HepG2 (cell line): ENCODE data around the gene TMCC1. TPM values are rescaled to one million over a fixed set of nuclear protein-coding genes. Genes with fewer than 3 reads are reported as not detected.

Experiments used
- CCAR2 ChIP-seq: fragments of 200-400 bp; formaldehyde crosslinking; optimal IDR thresholded peaks from 2 replicates; pipeline ENCODE3; 2018; ENCODE audit warnings: low read depth, mild to moderate bottlenecking, low read length, moderate library complexity
- CENPX ChIP-seq: sonication (generic); formaldehyde crosslinking; IDR thresholded peaks from 2 replicates; pipeline ENCODE4 v1.9.0; 2021; ENCODE audit warnings: mild to moderate bottlenecking, missing genetic modification reagents, moderate library complexity
- MAFG ChIP-seq: sonication (generic); formaldehyde crosslinking; IDR thresholded peaks from 2 replicates; pipeline ENCODE4 v1.5.1; 2020; ENCODE audit warnings: mild to moderate bottlenecking, missing genetic modification reagents
- NFATC3 ChIP-seq: sonication (generic); formaldehyde crosslinking; IDR thresholded peaks from 2 replicates; pipeline ENCODE4 v1.5.1; 2020; ENCODE audit warnings: mild to moderate bottlenecking, missing genetic modification reagents
- NFYC ChIP-seq: IDR thresholded peaks from 2 replicates; pipeline ENCODE4 v1.6.1; 2016; ENCODE audit warnings: missing genetic modification reagents, missing compliant biosample characterization
- PITX1 ChIP-seq: sonication (generic); formaldehyde crosslinking; IDR thresholded peaks from 2 replicates; pipeline ENCODE4 v1.5.1; 2020; ENCODE audit warnings: mild to moderate bottlenecking, missing genetic modification reagents
- SAFB2 ChIP-seq: sonication (generic); formaldehyde crosslinking; IDR thresholded peaks from 2 replicates; pipeline ENCODE4 v1.5.1; 2020; ENCODE audit warnings: missing genetic modification reagents, low read depth, mild to moderate bottlenecking, borderline replicate concordance
- SETDB1 ChIP-seq: sonication (generic); formaldehyde crosslinking; IDR thresholded peaks from 2 replicates; pipeline ENCODE4 v1.5.1; 2020; ENCODE audit warnings: missing genetic modification reagents, mild to moderate bottlenecking, borderline replicate concordance
- SMAD9 ChIP-seq: sonication (generic); formaldehyde crosslinking; IDR thresholded peaks from 2 replicates; pipeline ENCODE4 v1.5.1; 2020; ENCODE audit warnings: mild to moderate bottlenecking, missing genetic modification reagents
- SNRNP70 ChIP-seq: fragments of 200-400 bp; formaldehyde crosslinking; IDR thresholded peaks from 2 replicates; pipeline ENCODE4 v1.6.1; 2017; ENCODE audit warnings: mild to moderate bottlenecking, low read depth, low read length, moderate library complexity
- SPEN ChIP-seq: sonication (generic); formaldehyde crosslinking; IDR thresholded peaks from 2 replicates; pipeline ENCODE4 v1.5.1; 2020; ENCODE audit warnings: low read depth, mild to moderate bottlenecking, missing genetic modification reagents
- ZNF839 ChIP-seq: sonication (generic); formaldehyde crosslinking; IDR thresholded peaks from 2 replicates; pipeline ENCODE4 v1.4.0; 2020; ENCODE audit warnings: missing genetic modification reagents, mild to moderate bottlenecking, borderline replicate concordance
- ZSCAN9 ChIP-seq: IDR thresholded peaks from 2 replicates; pipeline ENCODE4 v1.6.1; 2016; ENCODE audit warnings: borderline replicate concordance
- polyA plus RNA-seq, 8 experiments: library from polyadenylated mRNA; depleted of rRNA in 3 of 8; stranded (reverse) in 7 of 8; unstranded in 1 of 8; fragments of >200 nt; fragmentation: Illumina TruSeq in 4 of 8; extraction: Trizol in 4 of 8; gene quantifications; 2 replicates each; pipeline versions ENCODE4 v1.2.1 to v1.2.3, GENCODE V29; 2011 to 2016; ENCODE audit warnings: low read depth in 4 of 8, missing spikeins in 1 of 8, mixed read lengths in 1 of 8; ENCODE audit not compliant: insufficient read depth in 1 of 8
- total RNA-seq, 5 experiments: library from RNA; depleted of rRNA; stranded (reverse); fragments of >200 nt; fragmentation: Illumina TruSeq; extraction: Trizol; gene quantifications; 2 replicates each; pipeline ENCODE4 v1.2.3, GENCODE V29; 2016; ENCODE audit warnings: low read depth in 1 of 5
- TF ChIP-seq, protein P1 (sequence below): sonication (generic); formaldehyde crosslinking; IDR thresholded peaks from 2 replicates; pipeline ENCODE4 v1.4.0; 2020; ENCODE audit warnings: missing genetic modification reagents, borderline replicate concordance
- TF ChIP-seq, protein P2 (sequence below): sonication (generic); formaldehyde crosslinking; IDR thresholded peaks from 2 replicates; pipeline ENCODE4 v1.8.1; 2023; ENCODE audit warnings: mild to moderate bottlenecking, missing genetic modification reagents, borderline replicate concordance
- TF ChIP-seq, protein P3 (sequence below): sonication (generic); formaldehyde crosslinking; IDR thresholded peaks from 2 replicates; pipeline ENCODE4 v1.5.1; 2020; ENCODE audit warnings: missing genetic modification reagents, mild to moderate bottlenecking, borderline replicate concordance
- TF ChIP-seq, protein P4 (sequence below): sonication (generic); formaldehyde crosslinking; IDR thresholded peaks from 2 replicates; pipeline ENCODE4 v1.5.0; 2020; ENCODE audit warnings: missing genetic modification reagents
- TF ChIP-seq, protein P5 (sequence below), 2 experiments: IDR thresholded peaks; 2 replicates each; pipeline ENCODE4 v1.6.1; 2011 to 2012; ENCODE audit warnings: low read length in 2 of 2, borderline replicate concordance in 1 of 2, low read depth in 1 of 2, mild to moderate bottlenecking in 1 of 2, moderate library complexity in 1 of 2

The TMCC1 gene
- total and polyA plus RNA-seq, 2 of the 13 experiments (the other 11 are each of a cell fraction or from before 2014, with no cell fraction given) = 12.1 to 264 TPM

DNA sequence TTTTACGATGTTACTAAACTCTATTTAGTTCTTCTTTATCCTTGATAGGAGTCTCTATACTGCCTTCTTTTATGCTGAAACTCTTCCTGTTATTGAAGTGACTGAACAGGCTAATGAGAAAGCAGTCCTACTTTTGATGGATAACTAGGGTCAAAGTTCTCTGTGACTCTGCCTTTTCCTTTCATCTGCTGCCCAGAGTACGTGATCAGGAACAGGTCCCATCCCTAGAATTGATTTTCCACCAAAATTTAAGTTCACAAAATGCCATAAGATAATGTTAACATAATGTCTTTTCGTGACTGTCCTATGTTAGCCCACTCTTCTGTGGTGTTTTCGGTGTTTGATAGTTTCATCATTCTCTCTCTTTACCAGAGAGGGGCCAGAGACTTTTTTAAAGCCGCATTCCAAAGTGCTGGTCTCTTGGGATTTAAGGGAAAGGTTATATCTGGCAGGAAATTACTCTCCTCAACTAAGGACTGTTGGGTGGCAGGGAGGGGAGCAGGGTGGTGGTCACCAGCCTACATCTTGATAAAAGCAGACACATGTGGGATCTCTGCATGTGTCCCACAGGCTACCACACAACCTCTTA is 236.8 kb downstream of the TMCC1 start (continued):
- TF ChIP-seq, protein P1, sequence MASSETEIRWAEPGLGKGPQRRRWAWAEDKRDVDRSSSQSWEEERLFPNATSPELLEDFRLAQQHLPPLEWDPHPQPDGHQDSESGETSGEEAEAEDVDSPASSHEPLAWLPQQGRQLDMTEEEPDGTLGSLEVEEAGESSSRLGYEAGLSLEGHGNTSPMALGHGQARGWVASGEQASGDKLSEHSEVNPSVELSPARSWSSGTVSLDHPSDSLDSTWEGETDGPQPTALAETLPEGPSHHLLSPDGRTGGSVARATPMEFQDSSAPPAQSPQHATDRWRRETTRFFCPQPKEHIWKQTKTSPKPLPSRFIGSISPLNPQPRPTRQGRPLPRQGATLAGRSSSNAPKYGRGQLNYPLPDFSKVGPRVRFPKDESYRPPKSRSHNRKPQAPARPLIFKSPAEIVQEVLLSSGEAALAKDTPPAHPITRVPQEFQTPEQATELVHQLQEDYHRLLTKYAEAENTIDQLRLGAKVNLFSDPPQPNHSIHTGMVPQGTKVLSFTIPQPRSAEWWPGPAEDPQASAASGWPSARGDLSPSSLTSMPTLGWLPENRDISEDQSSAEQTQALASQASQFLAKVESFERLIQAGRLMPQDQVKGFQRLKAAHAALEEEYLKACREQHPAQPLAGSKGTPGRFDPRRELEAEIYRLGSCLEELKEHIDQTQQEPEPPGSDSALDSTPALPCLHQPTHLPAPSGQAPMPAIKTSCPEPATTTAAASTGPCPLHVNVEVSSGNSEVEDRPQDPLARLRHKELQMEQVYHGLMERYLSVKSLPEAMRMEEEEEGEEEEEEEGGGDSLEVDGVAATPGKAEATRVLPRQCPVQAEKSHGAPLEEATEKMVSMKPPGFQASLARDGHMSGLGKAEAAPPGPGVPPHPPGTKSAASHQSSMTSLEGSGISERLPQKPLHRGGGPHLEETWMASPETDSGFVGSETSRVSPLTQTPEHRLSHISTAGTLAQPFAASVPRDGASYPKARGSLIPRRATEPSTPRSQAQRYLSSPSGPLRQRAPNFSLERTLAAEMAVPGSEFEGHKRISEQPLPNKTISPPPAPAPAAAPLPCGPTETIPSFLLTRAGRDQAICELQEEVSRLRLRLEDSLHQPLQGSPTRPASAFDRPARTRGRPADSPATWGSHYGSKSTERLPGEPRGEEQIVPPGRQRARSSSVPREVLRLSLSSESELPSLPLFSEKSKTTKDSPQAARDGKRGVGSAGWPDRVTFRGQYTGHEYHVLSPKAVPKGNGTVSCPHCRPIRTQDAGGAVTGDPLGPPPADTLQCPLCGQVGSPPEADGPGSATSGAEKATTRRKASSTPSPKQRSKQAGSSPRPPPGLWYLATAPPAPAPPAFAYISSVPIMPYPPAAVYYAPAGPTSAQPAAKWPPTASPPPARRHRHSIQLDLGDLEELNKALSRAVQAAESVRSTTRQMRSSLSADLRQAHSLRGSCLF (CRISPR knock-in tag) = no peak
- no peak for TF ChIP-seq SNRNP70
- TF ChIP-seq NFYC (CRISPR knock-in tag) = no peak
- TF ChIP-seq, protein P2, sequence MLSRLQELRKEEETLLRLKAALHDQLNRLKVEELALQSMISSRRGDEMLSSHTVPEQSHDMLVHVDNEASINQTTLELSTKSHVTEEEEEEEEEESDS (CRISPR knock-in tag) = no peak
- TF ChIP-seq ZNF839 = no peak
- TF ChIP-seq, protein P3, sequence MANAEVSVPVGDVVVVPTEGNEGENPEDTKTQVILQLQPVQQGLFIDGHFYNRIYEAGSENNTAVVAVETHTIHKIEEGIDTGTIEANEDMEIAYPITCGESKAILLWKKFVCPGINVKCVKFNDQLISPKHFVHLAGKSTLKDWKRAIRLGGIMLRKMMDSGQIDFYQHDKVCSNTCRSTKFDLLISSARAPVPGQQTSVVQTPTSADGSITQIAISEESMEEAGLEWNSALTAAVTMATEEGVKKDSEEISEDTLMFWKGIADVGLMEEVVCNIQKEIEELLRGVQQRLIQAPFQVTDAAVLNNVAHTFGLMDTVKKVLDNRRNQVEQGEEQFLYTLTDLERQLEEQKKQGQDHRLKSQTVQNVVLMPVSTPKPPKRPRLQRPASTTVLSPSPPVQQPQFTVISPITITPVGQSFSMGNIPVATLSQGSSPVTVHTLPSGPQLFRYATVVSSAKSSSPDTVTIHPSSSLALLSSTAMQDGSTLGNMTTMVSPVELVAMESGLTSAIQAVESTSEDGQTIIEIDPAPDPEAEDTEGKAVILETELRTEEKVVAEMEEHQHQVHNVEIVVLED = no peak; the same call in 1 of the 2 replicates
- TF ChIP-seq, protein P4, sequence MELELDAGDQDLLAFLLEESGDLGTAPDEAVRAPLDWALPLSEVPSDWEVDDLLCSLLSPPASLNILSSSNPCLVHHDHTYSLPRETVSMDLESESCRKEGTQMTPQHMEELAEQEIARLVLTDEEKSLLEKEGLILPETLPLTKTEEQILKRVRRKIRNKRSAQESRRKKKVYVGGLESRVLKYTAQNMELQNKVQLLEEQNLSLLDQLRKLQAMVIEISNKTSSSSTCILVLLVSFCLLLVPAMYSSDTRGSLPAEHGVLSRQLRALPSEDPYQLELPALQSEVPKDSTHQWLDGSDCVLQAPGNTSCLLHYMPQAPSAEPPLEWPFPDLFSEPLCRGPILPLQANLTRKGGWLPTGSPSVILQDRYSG (CRISPR knock-in tag) = no peak
- TF ChIP-seq, protein P5, sequence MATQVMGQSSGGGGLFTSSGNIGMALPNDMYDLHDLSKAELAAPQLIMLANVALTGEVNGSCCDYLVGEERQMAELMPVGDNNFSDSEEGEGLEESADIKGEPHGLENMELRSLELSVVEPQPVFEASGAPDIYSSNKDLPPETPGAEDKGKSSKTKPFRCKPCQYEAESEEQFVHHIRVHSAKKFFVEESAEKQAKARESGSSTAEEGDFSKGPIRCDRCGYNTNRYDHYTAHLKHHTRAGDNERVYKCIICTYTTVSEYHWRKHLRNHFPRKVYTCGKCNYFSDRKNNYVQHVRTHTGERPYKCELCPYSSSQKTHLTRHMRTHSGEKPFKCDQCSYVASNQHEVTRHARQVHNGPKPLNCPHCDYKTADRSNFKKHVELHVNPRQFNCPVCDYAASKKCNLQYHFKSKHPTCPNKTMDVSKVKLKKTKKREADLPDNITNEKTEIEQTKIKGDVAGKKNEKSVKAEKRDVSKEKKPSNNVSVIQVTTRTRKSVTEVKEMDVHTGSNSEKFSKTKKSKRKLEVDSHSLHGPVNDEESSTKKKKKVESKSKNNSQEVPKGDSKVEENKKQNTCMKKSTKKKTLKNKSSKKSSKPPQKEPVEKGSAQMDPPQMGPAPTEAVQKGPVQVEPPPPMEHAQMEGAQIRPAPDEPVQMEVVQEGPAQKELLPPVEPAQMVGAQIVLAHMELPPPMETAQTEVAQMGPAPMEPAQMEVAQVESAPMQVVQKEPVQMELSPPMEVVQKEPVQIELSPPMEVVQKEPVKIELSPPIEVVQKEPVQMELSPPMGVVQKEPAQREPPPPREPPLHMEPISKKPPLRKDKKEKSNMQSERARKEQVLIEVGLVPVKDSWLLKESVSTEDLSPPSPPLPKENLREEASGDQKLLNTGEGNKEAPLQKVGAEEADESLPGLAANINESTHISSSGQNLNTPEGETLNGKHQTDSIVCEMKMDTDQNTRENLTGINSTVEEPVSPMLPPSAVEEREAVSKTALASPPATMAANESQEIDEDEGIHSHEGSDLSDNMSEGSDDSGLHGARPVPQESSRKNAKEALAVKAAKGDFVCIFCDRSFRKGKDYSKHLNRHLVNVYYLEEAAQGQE (IDR thresholded peaks at IDR 0.05; ENCODE audit: borderline replicate concordance in 1 of 2, low read depth in 1 of 2, low read length in 2 of 2) = 0 out of 4 replicates have a peak, but pooled peaks of 1 of the 2 experiments have one; percentile 37
- TF ChIP-seq SETDB1 (CRISPR knock-in tag) = no peak
- no peak for TF ChIP-seq CCAR2
- TF ChIP-seq CENPX (CRISPR knock-in tag) = no peak
- peak; percentile 61; the same call in 1 of the 2 replicates for TF ChIP-seq ZSCAN9 (CRISPR knock-in tag)
- no peak for TF ChIP-seq SMAD9 (CRISPR knock-in tag)
- peak; percentile 59; the same call in 1 of the 2 replicates for TF ChIP-seq SPEN (CRISPR knock-in tag)
- peak; percentile 68; the same call in 1 of the 2 replicates for TF ChIP-seq PITX1 (CRISPR knock-in tag)
- no peak for TF ChIP-seq NFATC3 (CRISPR knock-in tag)
- TF ChIP-seq MAFG = no peak
- no peak for TF ChIP-seq SAFB2 (CRISPR knock-in tag)
